Large intestine (tissue), 3 donors: Measurements from ENCODE around the gene DMD. TPM values are rescaled to one million over a fixed set of nuclear protein-coding genes. Genes with fewer than 3 reads are reported as not detected.

Source experiments
- DNase-seq, 2 donors: peaks; one replicate each; pipeline versions ENCODE4 v3.0.0 to v3.0.0-alpha.2; 2013
- H3K27ac ChIP-seq: one replicate; pipeline ENCODE4 v1.5.1; 2013; ENCODE audit warnings: low read length
- H3K27me3 ChIP-seq: 2 replicates; pipeline ENCODE4 v1.6.1; 2013; ENCODE audit warnings: low read length; ENCODE audit not compliant: control insufficient read depth, insufficient read depth
- H3K36me3 ChIP-seq: 2 replicates; pipeline ENCODE4 v1.6.1; 2013; ENCODE audit warnings: low read length; ENCODE audit not compliant: control insufficient read depth, insufficient read depth
- H3K4me1 ChIP-seq: one replicate; pipeline ENCODE4 v1.6.1; 2013; ENCODE audit warnings: low read length; ENCODE audit not compliant: control insufficient read depth, insufficient read depth
- H3K4me3 ChIP-seq: one replicate; pipeline ENCODE4 v1.5.1; 2013; ENCODE audit warnings: low read length
- H3K9me3 ChIP-seq: one replicate; pipeline ENCODE4 v1.6.1; 2013; ENCODE audit warnings: mild to moderate bottlenecking, low read depth, low read length, moderate library complexity; ENCODE audit not compliant: control insufficient read depth
- WGBS: methylation state at CpG from one replicate; pipeline ENCODE4 v1.1.5; 2013; ENCODE audit warnings: low lambda C conversion rate; ENCODE audit not compliant: insufficient coverage; 5-methylcytosine and 5-hydroxymethylcytosine counted together
- polyA plus RNA-seq: library from polyadenylated mRNA; unstranded; fragments of 120-200 nt; gene quantifications from one replicate; pipeline ENCODE4 v1.2.1, GENCODE V29; 2013

The DMD gene
- polyA plus RNA-seq, 1 donor: 23.3 TPM

- H3K4me3 ChIP-seq: no peak overlapping the region
- no peaks in the 10 kb centered on the region for H3K36me3 ChIP-seq
- no peak for DNase-seq
- no peak overlapping the region for H3K27ac ChIP-seq
- H3K9me3 ChIP-seq: no peaks in the 10 kb centered on the region
- no CpG with 5 or more reads among the region's 4 CpGs for WGBS
- no peaks in the 10 kb centered on the region for H3K4me1 ChIP-seq
- H3K27me3 ChIP-seq: no peaks in the 10 kb centered on the region
Observed at GRCh38 chrX:31251336-31251735, 1960.0 kb downstream of the DMD start.

GRCh38 chrX:31245714-31246113, 1965.6 kb downstream of the DMD start:
- no peaks in the 10 kb centered on the region for H3K36me3 ChIP-seq
- no peak overlapping the region for H3K4me3 ChIP-seq
- H3K27me3 ChIP-seq: no peaks in the 10 kb centered on the region
- no peaks in the 10 kb centered on the region for H3K9me3 ChIP-seq
- H3K4me1 ChIP-seq: no peaks in the 10 kb centered on the region
- DNase-seq: no peak
- H3K27ac ChIP-seq: no peak overlapping the region
- no CpG with 5 or more reads among the region's 4 CpGs for WGBS

GRCh38 chrX:31243804-31244203, 1967.5 kb downstream of the DMD start:
- no peaks in the 10 kb centered on the region for H3K36me3 ChIP-seq
- no peaks in the 10 kb centered on the region for H3K4me1 ChIP-seq
- H3K9me3 ChIP-seq: no peaks in the 10 kb centered on the region
- WGBS: no CpG with 5 or more reads among the region's 3 CpGs
- no peak overlapping the region for H3K4me3 ChIP-seq
- DNase-seq: no peak
- no peak overlapping the region for H3K27ac ChIP-seq
- H3K27me3 ChIP-seq: no peaks in the 10 kb centered on the region

GRCh38 chrX:31240982-31241381, 1970.4 kb downstream of the DMD start:
- H3K27me3 ChIP-seq: no peaks in the 10 kb centered on the region
- DNase-seq: no peak
- H3K9me3 ChIP-seq: no peaks in the 10 kb centered on the region
- H3K4me1 ChIP-seq: no peaks in the 10 kb centered on the region
- WGBS: no CpG with 5 or more reads among the region's 3 CpGs
- H3K27ac ChIP-seq: no peak overlapping the region
- no peaks in the 10 kb centered on the region for H3K36me3 ChIP-seq
- no peak overlapping the region for H3K4me3 ChIP-seq

- Histone ChIP-seq H3K27ac (no peak overlapping the region), H3K4me1 (no peaks in the 10 kb centered on the region), H3K9me3 (no peaks in the 10 kb centered on the region), H3K27me3 (no peaks in the 10 kb centered on the region), H3K36me3 (no peaks in the 10 kb centered on the region), H3K4me3 (no peak overlapping the region)
- WGBS: no CpG with 5 or more reads among the region's 1 CpG
- no peak for DNase-seq
Observed at GRCh38 chrX:31237189-31237588, 1974.2 kb downstream of the DMD start.

GRCh38 chrX:31236231-31236630, 1975.1 kb downstream of the DMD start:
- Histone ChIP-seq H3K9me3 (no peaks in the 10 kb centered on the region), H3K36me3 (no peaks in the 10 kb centered on the region), H3K4me1 (no peaks in the 10 kb centered on the region), H3K27me3 (no peaks in the 10 kb centered on the region), H3K27ac (no peak overlapping the region), H3K4me3 (no peak overlapping the region)
- no peak for DNase-seq
- no CpG with 5 or more reads among the region's 6 CpGs for WGBS

GRCh38 chrX:31233941-31234496, 1977.3 kb downstream of the DMD start:
- Histone ChIP-seq H3K4me3 (no peak overlapping the region), H3K9me3 (no peaks in the 10 kb centered on the region), H3K36me3 (no peaks in the 10 kb centered on the region), H3K4me1 (no peaks in the 10 kb centered on the region), H3K27ac (no peak overlapping the region), H3K27me3 (no peaks in the 10 kb centered on the region)
- no CpG with 5 or more reads among the region's 4 CpGs for WGBS
- no peak for DNase-seq

GRCh38 chrX:31232506-31232905, 1978.8 kb downstream of the DMD start:
- Histone ChIP-seq H3K9me3 (no peaks in the 10 kb centered on the region), H3K4me1 (no peaks in the 10 kb centered on the region), H3K4me3 (no peak overlapping the region), H3K36me3 (no peaks in the 10 kb centered on the region), H3K27me3 (no peaks in the 10 kb centered on the region), H3K27ac (no peak overlapping the region)
- no peak for DNase-seq
- WGBS: no CpG with 5 or more reads among the region's 3 CpGs

- WGBS: no CpG with 5 or more reads among the region's 2 CpGs
- H3K27ac ChIP-seq: no peak overlapping the region
- H3K36me3 ChIP-seq: no peaks in the 10 kb centered on the region
Observed at GRCh38 chrX:31228909-31229308, 1982.4 kb downstream of the DMD start.

GRCh38 chrX:31228415-31228832, 1982.9 kb downstream of the DMD start:
- Histone ChIP-seq H3K4me1 (no peaks in the 10 kb centered on the region), H3K36me3 (no peaks in the 10 kb centered on the region), H3K27ac (no peak overlapping the region), H3K9me3 (no peaks in the 10 kb centered on the region), H3K27me3 (no peaks in the 10 kb centered on the region), H3K4me3 (no peak overlapping the region)
- DNase-seq: peak; percentile 38 to 56
- WGBS: no CpG with 5 or more reads among the region's 6 CpGs

More at GRCh38 chrX:31228909-31229308, 1982.4 kb downstream of the DMD start:
- Histone ChIP-seq H3K27me3 (no peaks in the 10 kb centered on the region), H3K9me3 (no peaks in the 10 kb centered on the region), H3K4me3 (no peak overlapping the region), H3K4me1 (no peaks in the 10 kb centered on the region)
- DNase-seq: no peak

GRCh38 chrX:31227250-31227649, 1984.1 kb downstream of the DMD start:
- H3K36me3 ChIP-seq: no peaks in the 10 kb centered on the region
- H3K27ac ChIP-seq: no peak overlapping the region
- H3K4me1 ChIP-seq: no peaks in the 10 kb centered on the region
- no peak overlapping the region for H3K4me3 ChIP-seq
- H3K9me3 ChIP-seq: no peaks in the 10 kb centered on the region
- no peak for DNase-seq
- no peaks in the 10 kb centered on the region for H3K27me3 ChIP-seq
- no CpG with 5 or more reads among the region's 2 CpGs for WGBS
